ENCODE data around the gene SNX20.

DNA sequence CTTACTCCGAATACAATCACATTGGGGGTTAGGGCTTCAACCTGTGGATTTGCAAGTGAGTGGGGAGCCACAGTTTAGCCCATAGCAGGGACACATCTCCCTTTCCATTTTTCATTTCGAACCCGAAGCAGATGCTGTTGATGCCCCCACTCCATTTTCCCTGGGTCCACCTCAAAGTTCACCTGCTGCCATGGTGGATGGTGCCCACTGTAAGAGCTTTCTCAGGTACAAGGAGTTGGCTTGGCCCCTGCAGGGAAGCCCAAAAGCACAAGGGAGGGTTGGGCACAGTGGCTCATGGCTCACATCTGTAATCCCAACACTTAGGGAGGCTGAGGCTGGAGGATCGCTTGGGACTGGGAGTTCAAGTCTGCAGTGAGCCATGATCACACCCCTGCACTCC, 51.8 kb downstream of the SNX20 start:
- TF ChIP-seq CTCF (IDR thresholded peaks at IDR 0.05) = no peak
- no peak for TF ChIP-seq POLR2A (IDR thresholded peaks at IDR 0.05)
- no peak for TF ChIP-seq EP300 (IDR thresholded peaks at IDR 0.05)

Measured in ovary (tissue), 3 donors.